ENCODE results near the gene ZNF771.

ZNF771 gene

DNA sequence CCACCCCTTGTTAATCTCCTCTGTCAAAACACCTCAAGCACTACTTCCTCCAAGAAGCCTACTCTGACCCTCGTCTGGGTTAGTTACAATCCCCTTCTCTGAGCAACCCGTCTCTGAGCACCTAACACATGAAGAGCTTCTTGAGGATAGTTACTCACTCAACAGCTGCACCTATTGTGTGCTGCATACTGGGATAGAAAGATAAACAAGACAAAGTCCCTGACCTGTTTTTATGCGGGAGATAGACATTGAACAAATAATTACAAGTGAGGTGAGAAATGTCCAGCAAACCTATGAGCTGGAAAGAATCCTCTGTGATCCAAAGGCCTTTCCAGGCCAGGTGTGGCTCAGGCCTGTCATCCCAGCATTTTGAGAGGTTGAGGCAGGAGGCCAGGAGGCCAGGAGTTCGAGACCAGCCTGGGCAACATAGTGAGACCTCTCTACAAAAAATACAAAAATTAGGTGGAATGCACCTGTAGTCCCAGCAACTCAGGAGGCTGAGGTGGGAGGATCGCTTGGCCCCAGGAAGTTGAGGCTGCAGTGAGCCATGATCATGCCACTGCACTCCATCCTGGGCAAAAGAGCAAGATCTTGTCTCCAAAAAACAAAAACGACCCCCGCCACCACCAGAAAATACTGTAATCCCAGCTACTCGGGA lies 5.5 kb upstream of the ZNF771 start:
- TF ChIP-seq EZH2phosphoT487 (IDR thresholded peaks at IDR 0.05; ENCODE audit: low read depth) (no peak), CTCF (IDR thresholded peaks at IDR 0.05; ENCODE audit: low read depth, low read length) (no peak)
- Histone ChIP-seq H3K79me2 (ENCODE audit: low read length) (no peaks in the 10 kb centered on the region), H4K20me1 (ENCODE audit: insufficient read depth, low read length) (no peaks in the 10 kb centered on the region), H3K9ac (ENCODE audit: low read length) (no peak overlapping the region), H3K4me1 (ENCODE audit: low read length) (peaks cover 11% of the 10 kb centered on the region; the same call in 1 of the 2 replicates), H2AFZ (ENCODE audit: low read depth, low read length) (no peak overlapping the region), H3K27me3 (ENCODE audit: low read depth, low read length) (no peaks in the 10 kb centered on the region), H3K9me3 (ENCODE audit: insufficient read depth, low read length) (no peaks in the 10 kb centered on the region), H3K4me3 (ENCODE audit: low read length) (no peak overlapping the region), H3K4me2 (ENCODE audit: low read length) (no peak overlapping the region), H3K27ac (ENCODE audit: low read length) (no peak overlapping the region), H3K36me3 (replicated peaks; ENCODE audit: low read depth, low read length) (no peaks in the 10 kb centered on the region)

GRCh38 chr16:30406795-30407101 lies 658 bp upstream of the ZNF771 start:
- Histone ChIP-seq H3K9ac (ENCODE audit: low read length) (peak overlapping the region; percentile 70), H3K9me3 (ENCODE audit: insufficient read depth, low read length) (no peaks in the 10 kb centered on the region), H3K36me3 (replicated peaks; ENCODE audit: low read depth, low read length) (peaks cover 6% of the 10 kb centered on the region), H3K79me2 (ENCODE audit: low read length) (peaks cover 8% of the 10 kb centered on the region; the same call in 1 of the 2 replicates), H3K27ac (ENCODE audit: low read length) (no peak overlapping the region), H3K4me2 (ENCODE audit: low read length) (peak overlapping the region; percentile 92), H4K20me1 (ENCODE audit: insufficient read depth, low read length) (no peaks in the 10 kb centered on the region), H3K4me3 (ENCODE audit: low read length) (peak overlapping the region; percentile 94), H3K4me1 (ENCODE audit: low read length) (peaks cover 19% of the 10 kb centered on the region), H2AFZ (ENCODE audit: low read depth, low read length) (peak overlapping the region; percentile 83), H3K27me3 (ENCODE audit: low read depth, low read length) (no peaks in the 10 kb centered on the region)
- no peak for TF ChIP-seq EZH2phosphoT487 (IDR thresholded peaks at IDR 0.05; ENCODE audit: low read depth)
- TF ChIP-seq CTCF (IDR thresholded peaks at IDR 0.05; ENCODE audit: low read depth, low read length), result no peak

DNA sequence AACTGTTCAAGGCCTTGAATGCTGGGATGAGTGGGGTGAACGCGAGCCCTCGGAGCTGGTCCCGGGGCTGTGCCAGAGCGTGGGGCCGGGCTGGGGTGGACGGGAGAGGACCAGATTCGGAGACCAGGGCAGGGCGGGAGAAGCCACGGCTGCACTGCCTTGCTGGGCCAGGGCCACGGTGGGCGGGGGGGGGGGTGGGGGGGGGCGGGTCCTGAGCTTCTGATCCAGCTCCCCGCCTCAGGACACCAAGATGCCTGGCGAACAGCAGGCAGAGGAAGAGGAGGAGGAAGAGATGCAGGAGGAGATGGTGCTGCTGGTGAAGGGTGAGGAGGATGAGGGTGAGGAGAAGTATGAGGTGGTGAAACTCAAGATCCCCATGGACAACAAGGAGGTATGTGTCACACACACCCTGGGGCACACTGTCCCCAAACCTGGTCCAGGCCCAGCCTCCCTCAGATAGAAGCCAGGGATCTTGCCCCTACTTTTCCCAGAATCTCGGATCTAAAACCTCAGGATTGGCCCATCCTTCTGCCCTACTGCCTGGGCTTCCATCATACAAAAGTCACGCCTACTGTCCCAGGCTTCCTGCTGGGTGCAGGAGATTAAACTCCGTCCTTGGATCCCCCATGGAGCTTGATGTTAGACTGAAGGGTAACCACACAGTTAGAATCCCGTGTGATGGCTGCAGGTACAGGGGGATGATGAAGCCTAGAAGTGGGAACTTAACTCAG lies 563 bp downstream of the ZNF771 start:
- Histone ChIP-seq H3K4me2 (ENCODE audit: low read length) (peak overlapping the region; percentile 79), H3K4me1 (ENCODE audit: low read length) (peaks cover 22% of the 10 kb centered on the region), H3K79me2 (ENCODE audit: low read length) (peaks cover 8% of the 10 kb centered on the region; the same call in 1 of the 2 replicates), H3K27ac (ENCODE audit: low read length) (no peak overlapping the region; the same call in 1 of the 2 replicates), H3K9ac (ENCODE audit: low read length) (peak overlapping the region; percentile 84), H3K36me3 (replicated peaks; ENCODE audit: low read depth, low read length) (peaks cover 10% of the 10 kb centered on the region), H3K27me3 (ENCODE audit: low read depth, low read length) (no peaks in the 10 kb centered on the region), H3K9me3 (ENCODE audit: insufficient read depth, low read length) (no peaks in the 10 kb centered on the region), H4K20me1 (ENCODE audit: insufficient read depth, low read length) (no peaks in the 10 kb centered on the region), H3K4me3 (ENCODE audit: low read length) (peak overlapping the region; percentile 94), H2AFZ (ENCODE audit: low read depth, low read length) (no peak overlapping the region)
- TF ChIP-seq EZH2phosphoT487 (IDR thresholded peaks at IDR 0.05; ENCODE audit: low read depth) (no peak), CTCF (IDR thresholded peaks at IDR 0.05; ENCODE audit: low read depth, low read length) (no peak)

Measured in OCI-LY3 (cell line).